Measurements from ENCODE around the gene IRF9.

Gene IRF9

DNA sequence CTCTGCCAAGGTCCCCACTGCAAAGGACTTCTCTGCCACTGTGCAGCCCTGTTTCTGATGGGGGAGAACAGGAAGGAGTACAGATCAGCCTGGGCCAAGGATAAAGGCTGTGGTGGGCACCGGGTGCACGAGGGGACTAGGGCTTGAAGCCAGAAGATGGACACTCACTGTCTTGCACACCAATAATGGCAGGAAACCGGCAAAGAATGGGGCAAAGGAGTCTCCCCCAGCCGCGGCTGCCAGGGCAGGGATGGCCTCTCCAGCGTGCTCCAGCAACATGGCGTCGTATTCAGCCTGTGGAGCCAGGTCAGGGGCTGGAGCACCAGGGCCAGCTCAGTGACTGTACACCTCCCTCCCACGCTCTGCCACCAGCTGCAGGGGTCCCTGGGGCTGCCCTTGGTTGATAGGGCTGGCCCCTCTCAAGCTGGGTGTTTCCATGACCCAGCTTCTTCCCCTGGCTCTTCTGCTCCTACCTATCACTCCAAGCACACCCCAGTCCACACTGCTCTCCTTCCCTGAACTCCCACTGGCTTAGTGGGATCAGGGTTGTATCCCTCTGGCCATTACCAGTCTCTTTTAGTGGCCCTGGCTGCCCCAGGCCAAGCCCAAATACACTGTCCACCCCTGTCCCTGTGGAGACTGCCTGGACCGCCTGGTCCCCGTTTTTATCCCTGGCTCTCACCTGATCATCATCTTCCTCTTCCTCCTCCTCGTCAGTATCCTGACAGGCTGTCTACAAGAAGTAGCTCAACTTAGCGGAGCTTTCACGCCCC is 21.2 kb downstream of the IRF9 start:
- H3K4me1 ChIP-seq (ENCODE audit: control insufficient read depth in 1 of 2, insufficient read depth in 2 of 2, low read length in 2 of 2): peaks cover 0 to 1% of the 10 kb centered on the region in 2 donors
- no peak overlapping the region for H3K27ac ChIP-seq (ENCODE audit: low read depth, low read length)
- no peak overlapping the region for H3K4me3 ChIP-seq (ENCODE audit: low read depth in 1 of 2, low read length in 2 of 2)
- no peaks in the 10 kb centered on the region for H3K27me3 ChIP-seq (ENCODE audit: control insufficient read depth in 1 of 2, insufficient read depth in 2 of 2, low read length in 2 of 2)
- H3K9ac ChIP-seq (ENCODE audit: low read depth in 1 of 2, low read length in 2 of 2): no peak overlapping the region
- no peaks in the 10 kb centered on the region for H3K9me3 ChIP-seq (ENCODE audit: control insufficient read depth in 1 of 2, low read length in 2 of 2)
- H3K36me3 ChIP-seq (ENCODE audit: control insufficient read depth in 1 of 2, insufficient read depth in 2 of 2, low read length in 2 of 2): peaks cover 51 to 93% of the 10 kb centered on the region in 2 donors

DNA sequence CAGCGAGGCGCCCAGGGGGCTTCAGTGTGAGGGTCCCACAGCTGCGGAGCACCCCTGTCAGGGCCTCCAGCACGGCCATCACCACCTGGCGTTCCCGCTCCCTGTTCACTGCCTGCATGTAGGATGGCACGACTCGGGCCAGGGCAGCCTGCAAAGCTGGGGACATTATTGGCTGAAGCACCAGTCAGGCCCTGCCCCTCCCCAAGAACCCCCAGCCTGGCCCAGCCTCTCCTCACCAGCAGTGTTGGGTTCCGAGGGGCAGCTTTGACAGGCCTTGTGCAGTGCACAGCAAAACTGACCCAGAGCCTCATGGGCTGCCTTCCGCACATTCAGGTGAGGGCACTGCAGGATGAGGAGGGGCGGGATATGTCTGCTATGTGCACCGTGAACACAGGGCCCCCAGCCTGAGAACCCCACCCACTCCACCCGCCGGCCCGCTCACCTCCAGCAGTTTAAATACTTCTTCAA is 22.0 kb downstream of the IRF9 start:
- no peak overlapping the region for H3K9ac ChIP-seq (ENCODE audit: low read depth in 1 of 2, low read length in 2 of 2)
- peaks cover 47 to 86% of the 10 kb centered on the region in 2 donors for H3K36me3 ChIP-seq (ENCODE audit: control insufficient read depth in 1 of 2, insufficient read depth in 2 of 2, low read length in 2 of 2)
- H3K4me3 ChIP-seq (ENCODE audit: low read depth in 1 of 2, low read length in 2 of 2): no peak overlapping the region
- no peak overlapping the region for H3K27ac ChIP-seq (ENCODE audit: low read depth, low read length)
- peaks cover 6 to 9% of the 10 kb centered on the region in 2 donors for H3K4me1 ChIP-seq (ENCODE audit: control insufficient read depth in 1 of 2, insufficient read depth in 2 of 2, low read length in 2 of 2)
- no peaks in the 10 kb centered on the region for H3K9me3 ChIP-seq (ENCODE audit: control insufficient read depth in 1 of 2, low read length in 2 of 2)
- no peaks in the 10 kb centered on the region for H3K27me3 ChIP-seq (ENCODE audit: control insufficient read depth in 1 of 2, insufficient read depth in 2 of 2, low read length in 2 of 2)

DNA sequence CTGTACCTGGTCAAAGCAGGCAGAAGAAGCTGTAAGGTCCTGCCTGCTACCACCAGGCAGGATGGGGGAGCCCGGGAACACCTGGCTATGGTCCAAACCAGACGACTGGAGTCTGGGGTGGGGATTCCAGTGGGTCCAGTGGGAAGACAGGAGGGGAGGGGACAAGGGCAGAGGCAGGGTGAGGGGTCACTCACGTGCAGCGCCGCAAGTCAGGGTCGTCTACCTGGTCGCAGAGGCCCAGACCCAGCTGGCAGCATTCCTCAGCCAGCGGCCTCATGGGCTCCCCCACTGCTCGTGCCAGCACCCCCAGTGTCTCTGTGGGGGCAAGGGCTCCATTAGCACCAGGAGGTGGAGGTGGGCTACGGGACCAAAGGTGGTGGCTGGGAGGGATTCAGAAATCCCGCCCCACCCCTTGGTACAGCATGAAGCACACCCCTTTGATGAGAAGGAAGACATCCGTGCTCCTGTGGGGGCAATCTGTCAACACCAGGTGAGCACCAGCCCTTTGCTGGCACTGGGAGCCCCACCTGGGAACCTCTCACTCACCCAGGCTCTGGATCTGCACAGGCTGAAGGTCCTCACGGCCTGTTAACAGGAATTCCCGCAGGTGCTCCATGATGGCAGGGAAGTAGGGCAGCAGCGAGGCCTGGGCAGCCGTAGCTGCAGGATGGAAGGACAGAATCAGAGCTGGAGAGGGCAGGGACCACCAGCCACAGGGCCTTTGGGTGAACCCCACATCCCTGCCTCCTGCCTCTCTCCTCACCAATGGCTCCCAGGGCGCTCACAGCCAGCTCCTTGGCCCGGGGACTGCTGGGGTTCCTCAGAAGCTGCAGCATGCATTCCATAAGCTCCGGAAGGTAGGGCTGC is 23.3 kb downstream of the IRF9 start:
- H3K27ac ChIP-seq (ENCODE audit: low read depth, low read length): no peak overlapping the region
- no peak overlapping the region for H3K4me3 ChIP-seq (ENCODE audit: low read depth in 1 of 2, low read length in 2 of 2)
- H3K9me3 ChIP-seq (ENCODE audit: control insufficient read depth in 1 of 2, low read length in 2 of 2): no peaks in the 10 kb centered on the region
- no peak overlapping the region for H3K9ac ChIP-seq (ENCODE audit: low read depth in 1 of 2, low read length in 2 of 2)
- H3K27me3 ChIP-seq (ENCODE audit: control insufficient read depth in 1 of 2, insufficient read depth in 2 of 2, low read length in 2 of 2): no peaks in the 10 kb centered on the region
- H3K36me3 ChIP-seq (ENCODE audit: control insufficient read depth in 1 of 2, insufficient read depth in 2 of 2, low read length in 2 of 2): peaks cover 43 to 73% of the 10 kb centered on the region in 2 donors
- H3K4me1 ChIP-seq (ENCODE audit: control insufficient read depth in 1 of 2, insufficient read depth in 2 of 2, low read length in 2 of 2): peaks cover 14 to 15% of the 10 kb centered on the region in 2 donors

DNA sequence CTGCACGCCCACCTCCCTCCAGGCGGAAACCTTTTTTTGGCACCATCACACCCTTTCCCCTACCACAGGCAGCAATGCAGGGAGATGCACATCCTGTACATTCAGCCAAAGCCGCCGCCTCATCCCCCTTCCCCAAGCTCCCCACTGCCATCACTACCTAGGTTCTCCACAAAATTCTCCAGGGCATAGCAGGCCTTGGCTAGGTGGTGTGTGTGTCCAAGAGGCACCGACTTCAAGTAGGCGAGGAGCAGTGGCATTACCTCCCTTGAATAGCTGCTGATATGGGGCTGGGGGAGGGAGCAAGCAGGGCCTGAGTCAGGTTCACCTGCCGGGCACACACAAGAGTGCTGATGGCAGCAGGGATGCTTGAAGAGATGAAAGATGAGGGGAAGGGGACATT is 24.0 kb downstream of the IRF9 start:
- Histone ChIP-seq H3K9ac (ENCODE audit: low read depth in 1 of 2, low read length in 2 of 2) (no peak overlapping the region), H3K4me1 (ENCODE audit: control insufficient read depth in 1 of 2, insufficient read depth in 2 of 2, low read length in 2 of 2) (peaks cover 14 to 17% of the 10 kb centered on the region in 2 donors), H3K9me3 (ENCODE audit: control insufficient read depth in 1 of 2, low read length in 2 of 2) (no peaks in the 10 kb centered on the region), H3K27ac (ENCODE audit: low read depth, low read length) (no peak overlapping the region), H3K36me3 (ENCODE audit: control insufficient read depth in 1 of 2, insufficient read depth in 2 of 2, low read length in 2 of 2) (peaks cover 43 to 71% of the 10 kb centered on the region in 2 donors), H3K27me3 (ENCODE audit: control insufficient read depth in 1 of 2, insufficient read depth in 2 of 2, low read length in 2 of 2) (no peaks in the 10 kb centered on the region), H3K4me3 (ENCODE audit: low read depth in 1 of 2, low read length in 2 of 2) (no peak overlapping the region)

DNA sequence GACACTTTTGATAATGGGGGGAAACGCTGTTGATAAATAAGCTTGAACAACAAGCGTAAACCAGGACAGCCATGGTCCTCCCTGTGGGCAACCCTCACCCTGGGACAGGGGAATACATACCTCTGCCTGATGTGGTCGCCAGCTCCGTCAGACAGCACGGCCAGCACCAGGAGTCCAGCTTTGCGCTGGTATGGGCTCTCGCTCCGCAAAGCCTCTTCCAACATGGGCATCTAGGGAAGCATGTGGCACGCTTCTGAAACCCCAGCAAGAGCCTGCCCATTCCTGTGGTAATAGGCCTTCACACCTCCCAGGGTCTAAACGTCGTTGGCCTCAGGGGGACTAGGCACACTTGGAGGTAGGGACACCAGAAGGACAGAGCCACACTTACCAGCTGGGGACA is 24.7 kb downstream of the IRF9 start:
- Histone ChIP-seq H3K9ac (ENCODE audit: low read depth in 1 of 2, low read length in 2 of 2) (no peak overlapping the region), H3K27ac (ENCODE audit: low read depth, low read length) (no peak overlapping the region), H3K4me1 (ENCODE audit: control insufficient read depth in 1 of 2, insufficient read depth in 2 of 2, low read length in 2 of 2) (peaks cover 14 to 17% of the 10 kb centered on the region in 2 donors), H3K36me3 (ENCODE audit: control insufficient read depth in 1 of 2, insufficient read depth in 2 of 2, low read length in 2 of 2) (peaks cover 41 to 70% of the 10 kb centered on the region in 2 donors), H3K9me3 (ENCODE audit: control insufficient read depth in 1 of 2, low read length in 2 of 2) (no peaks in the 10 kb centered on the region), H3K27me3 (ENCODE audit: control insufficient read depth in 1 of 2, insufficient read depth in 2 of 2, low read length in 2 of 2) (no peaks in the 10 kb centered on the region), H3K4me3 (ENCODE audit: low read depth in 1 of 2, low read length in 2 of 2) (no peak overlapping the region)

DNA sequence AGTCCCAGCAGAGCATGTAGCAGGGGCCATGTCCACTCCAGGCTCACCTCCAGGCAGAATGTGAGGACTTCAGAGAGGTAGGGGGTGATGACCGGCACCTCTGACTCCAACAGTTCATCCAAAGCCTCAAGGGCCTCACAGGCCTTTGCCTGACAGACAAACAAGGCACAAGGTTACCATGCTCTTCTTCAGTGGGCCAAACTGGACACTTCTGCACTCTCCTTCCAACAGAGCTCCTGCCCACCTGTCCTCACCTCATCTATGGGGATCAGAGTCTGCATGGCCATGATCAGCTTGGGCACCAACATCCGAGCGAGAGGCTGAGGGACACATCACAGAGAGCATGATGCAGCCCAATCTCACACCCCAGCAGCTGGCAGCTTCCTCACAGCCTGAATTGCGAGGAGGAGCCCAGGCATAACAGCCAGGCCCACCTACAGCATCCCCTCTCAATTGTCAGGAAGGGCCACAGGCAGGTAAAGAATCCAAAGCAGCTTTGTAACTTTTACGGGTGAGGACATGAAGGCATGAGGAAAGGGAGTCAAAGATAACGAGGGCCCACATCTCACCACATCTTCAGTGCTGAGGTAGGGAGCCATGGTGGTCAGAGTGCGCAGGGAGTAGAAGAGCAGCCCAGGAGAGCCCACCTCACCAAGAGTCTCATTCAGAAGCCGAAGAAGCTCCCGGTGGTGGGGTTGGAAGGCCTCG is 25.9 kb downstream of the IRF9 start:
- Histone ChIP-seq H3K36me3 (ENCODE audit: control insufficient read depth in 1 of 2, insufficient read depth in 2 of 2, low read length in 2 of 2) (peaks cover 35 to 66% of the 10 kb centered on the region in 2 donors), H3K9ac (ENCODE audit: low read depth in 1 of 2, low read length in 2 of 2) (no peak overlapping the region), H3K9me3 (ENCODE audit: control insufficient read depth in 1 of 2, low read length in 2 of 2) (no peaks in the 10 kb centered on the region)

DNA sequence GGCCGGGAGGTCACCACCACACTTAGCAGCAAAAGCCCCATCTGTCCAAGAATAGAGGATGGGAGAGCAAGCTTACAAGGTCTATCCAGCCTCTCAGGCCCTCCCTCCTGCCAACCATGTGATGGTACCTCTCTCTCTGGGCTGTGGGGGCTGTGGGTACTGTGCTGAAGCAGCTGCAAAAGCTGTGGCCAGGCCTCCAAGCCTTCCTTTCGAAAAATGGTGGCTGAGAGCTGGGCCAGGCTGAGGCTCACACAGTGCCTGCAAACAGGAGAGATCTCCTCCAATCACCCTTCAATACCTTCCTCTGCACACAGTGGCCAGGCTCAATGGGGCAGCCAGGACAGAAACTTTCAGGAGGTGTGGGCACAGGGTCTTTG is 26.5 kb downstream of the IRF9 start:
- peaks cover 14 to 17% of the 10 kb centered on the region in 2 donors for H3K4me1 ChIP-seq (ENCODE audit: control insufficient read depth in 1 of 2, insufficient read depth in 2 of 2, low read length in 2 of 2)
- no peaks in the 10 kb centered on the region for H3K27me3 ChIP-seq (ENCODE audit: control insufficient read depth in 1 of 2, insufficient read depth in 2 of 2, low read length in 2 of 2)
- no peak overlapping the region for H3K27ac ChIP-seq (ENCODE audit: low read depth, low read length)
- no peaks in the 10 kb centered on the region for H3K9me3 ChIP-seq (ENCODE audit: control insufficient read depth in 1 of 2, low read length in 2 of 2)
- peak overlapping the region; percentile 10 to 44 for H3K9ac ChIP-seq (ENCODE audit: low read depth in 1 of 2, low read length in 2 of 2)
- H3K36me3 ChIP-seq (ENCODE audit: control insufficient read depth in 1 of 2, insufficient read depth in 2 of 2, low read length in 2 of 2): peaks cover 35 to 66% of the 10 kb centered on the region in 2 donors
- H3K4me3 ChIP-seq (ENCODE audit: low read depth in 1 of 2, low read length in 2 of 2): peak overlapping the region; percentile 79 to 85

More for the DNA sequence above, 25.9 kb downstream of the IRF9 start:
- Histone ChIP-seq H3K4me1 (ENCODE audit: control insufficient read depth in 1 of 2, insufficient read depth in 2 of 2, low read length in 2 of 2) (peaks cover 14 to 17% of the 10 kb centered on the region in 2 donors), H3K4me3 (ENCODE audit: low read depth in 1 of 2, low read length in 2 of 2) (no peak overlapping the region), H3K27ac (ENCODE audit: low read depth, low read length) (no peak overlapping the region), H3K27me3 (ENCODE audit: control insufficient read depth in 1 of 2, insufficient read depth in 2 of 2, low read length in 2 of 2) (no peaks in the 10 kb centered on the region)

DNA sequence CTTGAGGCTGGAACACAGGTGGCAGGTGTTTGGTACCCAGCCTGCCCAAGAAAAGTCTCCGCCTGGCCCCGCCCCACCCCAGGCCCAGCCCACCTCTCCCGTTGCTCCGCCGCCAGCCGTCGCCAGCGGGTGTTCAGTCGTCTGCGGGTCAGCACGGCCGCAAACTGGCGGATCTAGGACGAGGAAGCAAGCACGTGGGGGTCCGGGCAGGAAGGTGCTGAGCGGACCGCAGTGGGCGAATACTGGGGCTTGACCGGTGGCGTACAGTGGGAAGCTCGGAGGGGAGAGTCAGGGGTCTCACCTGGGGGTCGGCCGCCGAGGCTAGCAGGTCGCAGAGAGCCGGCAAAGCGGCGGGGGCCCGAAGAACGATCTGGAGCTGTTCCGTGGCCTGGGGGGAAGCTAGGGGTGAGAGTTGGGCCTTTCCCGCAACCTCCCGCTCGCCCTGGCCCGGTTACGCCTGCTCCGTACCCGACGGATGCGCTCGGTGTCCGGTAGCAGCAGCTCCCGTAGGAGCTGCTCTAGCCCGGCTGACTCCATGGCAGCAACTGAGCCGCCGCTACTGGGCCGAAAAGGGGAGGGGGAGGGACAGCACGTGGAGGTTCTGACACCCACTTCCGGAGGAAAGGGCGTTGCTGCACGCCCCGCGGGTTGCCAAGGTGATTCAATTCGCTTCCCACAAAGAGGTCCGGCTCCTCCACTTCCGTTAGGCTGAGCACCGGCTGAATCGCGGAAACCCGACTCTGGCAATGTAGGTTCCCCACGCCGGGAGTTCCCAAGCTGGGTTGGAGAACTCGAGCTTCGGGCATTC is 27.4 kb downstream of the IRF9 start, which contains the start of gene IPO4:
TSS of gene IPO4 (minus strand) at position 566 of the 808 bp plus-strand sequence. CDS start at position 537, 29 bp downstream.
- Histone ChIP-seq H3K4me1 (ENCODE audit: control insufficient read depth in 1 of 2, insufficient read depth in 2 of 2, low read length in 2 of 2) (peaks cover 14 to 17% of the 10 kb centered on the region in 2 donors), H3K9me3 (ENCODE audit: control insufficient read depth in 1 of 2, low read length in 2 of 2) (no peaks in the 10 kb centered on the region), H3K4me3 (ENCODE audit: low read depth in 1 of 2, low read length in 2 of 2) (peak within 1 kb of the TSS; percentile 79 to 85), H3K9ac (ENCODE audit: low read depth in 1 of 2, low read length in 2 of 2) (peak within 1 kb of the TSS; percentile 10 to 44), H3K27ac (ENCODE audit: low read depth, low read length) (peak within 1 kb of the TSS; percentile 35), H3K36me3 (ENCODE audit: control insufficient read depth in 1 of 2, insufficient read depth in 2 of 2, low read length in 2 of 2) (peaks cover 28 to 63% of the 10 kb centered on the region in 2 donors), H3K27me3 (ENCODE audit: control insufficient read depth in 1 of 2, insufficient read depth in 2 of 2, low read length in 2 of 2) (no peaks in the 10 kb centered on the region)

DNA sequence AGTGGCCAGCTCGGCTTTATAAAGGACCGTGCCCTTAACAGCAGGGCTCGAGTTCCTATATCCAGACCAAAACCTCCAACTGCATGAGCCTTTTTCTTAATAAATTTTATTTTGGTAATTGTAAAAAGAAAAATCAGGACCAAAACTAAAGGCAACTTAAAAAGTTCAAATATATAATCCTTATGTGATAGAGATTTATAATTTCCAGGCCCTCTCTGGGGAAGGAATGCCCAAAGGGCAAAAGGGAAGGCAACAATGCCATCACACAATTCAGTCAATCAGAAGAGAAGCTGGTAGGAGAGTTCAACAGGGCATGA is 28.0 kb downstream of the IRF9 start:
- Histone ChIP-seq H3K27ac (ENCODE audit: low read depth, low read length) (no peak overlapping the region), H3K4me1 (ENCODE audit: control insufficient read depth in 1 of 2, insufficient read depth in 2 of 2, low read length in 2 of 2) (peaks cover 16 to 19% of the 10 kb centered on the region in 2 donors), H3K9me3 (ENCODE audit: control insufficient read depth in 1 of 2, low read length in 2 of 2) (no peaks in the 10 kb centered on the region), H3K27me3 (ENCODE audit: control insufficient read depth in 1 of 2, insufficient read depth in 2 of 2, low read length in 2 of 2) (no peaks in the 10 kb centered on the region), H3K36me3 (ENCODE audit: control insufficient read depth in 1 of 2, insufficient read depth in 2 of 2, low read length in 2 of 2) (peaks cover 28 to 60% of the 10 kb centered on the region in 2 donors), H3K9ac (ENCODE audit: low read depth in 1 of 2, low read length in 2 of 2) (peak overlapping the region in 1 of 2 donors; percentile 10), H3K4me3 (ENCODE audit: low read depth in 1 of 2, low read length in 2 of 2) (peak overlapping the region; percentile 79 to 85)

Data from duodenal mucosa (tissue), 2 donors.